Measurements from ENCODE around the gene RASA3. TPM values are rescaled to one million over a fixed set of nuclear protein-coding genes. Genes with fewer than 3 reads are reported as not detected.

Gene RASA3
- total RNA-seq, 1 donor from 2014 or later: 41.1 TPM

DNA sequence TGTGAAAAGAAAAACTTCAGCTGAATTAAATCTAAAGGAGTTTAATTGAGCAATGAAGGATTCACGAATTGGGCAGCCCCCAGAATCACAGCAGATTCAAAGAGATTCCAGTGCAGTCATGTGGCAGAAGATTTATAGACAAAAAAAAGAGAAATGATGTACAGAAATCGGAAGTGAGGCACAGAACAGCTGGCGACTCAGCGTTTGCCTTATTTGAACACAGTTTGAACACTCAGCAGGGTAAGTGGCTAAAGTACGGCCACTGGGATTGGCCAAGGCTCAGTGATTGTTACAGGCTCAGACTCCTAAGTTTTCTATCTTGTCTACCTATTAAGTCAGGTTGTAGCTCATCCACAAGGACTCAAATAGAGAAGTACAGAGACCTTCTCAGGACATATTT is 35.0 kb upstream of the RASA3 start:
- Histone ChIP-seq H3K36me3 (ENCODE audit: insufficient read depth, low read length) (no peaks in the 10 kb centered on the region), H3K4me2 (ENCODE audit: low read length) (no peak overlapping the region), H3K9ac (ENCODE audit: low read length) (no peak overlapping the region), H3K27me3 (ENCODE audit: insufficient read depth, low read length) (peaks cover 5% of the 10 kb centered on the region), H3K27ac (ENCODE audit: low read depth, low read length) (no peak overlapping the region), H3K4me3 (ENCODE audit: insufficient read depth, low read depth, low read length) (no peak overlapping the region), H4K20me1 (ENCODE audit: insufficient read depth, low read length) (no peaks in the 10 kb centered on the region), H3K9me3 (ENCODE audit: insufficient read depth, low read depth, low read length) (no peaks in the 10 kb centered on the region), H3K4me1 (ENCODE audit: insufficient read depth, low read length) (peaks cover 7% of the 10 kb centered on the region), H2AFZ (ENCODE audit: low read depth, low read length) (no peak overlapping the region), H3K79me2 (ENCODE audit: insufficient read depth, low read length) (no peaks in the 10 kb centered on the region)
- H3K27me3 Mint-ChIP-seq (ENCODE audit: low read depth, unreplicated experiment): peaks cover 34% of the 10 kb centered on the region
- H3K36me3 Mint-ChIP-seq (ENCODE audit: low read depth, unreplicated experiment): peaks cover 2% of the 10 kb centered on the region
- FAIRE-seq (no peak), DNase-seq (ENCODE audit: low read depth) (peak; percentile 39)
- no peak overlapping the region for H3K4me3 Mint-ChIP-seq (ENCODE audit: unreplicated experiment)
- H3K4me1 Mint-ChIP-seq (ENCODE audit: low read depth, unreplicated experiment): no peaks in the 10 kb centered on the region
- TF ChIP-seq EZH2 (IDR thresholded peaks at IDR 0.05; ENCODE audit: insufficient read depth, low read length): no peak
- TF ChIP-seq, protein P1, sequence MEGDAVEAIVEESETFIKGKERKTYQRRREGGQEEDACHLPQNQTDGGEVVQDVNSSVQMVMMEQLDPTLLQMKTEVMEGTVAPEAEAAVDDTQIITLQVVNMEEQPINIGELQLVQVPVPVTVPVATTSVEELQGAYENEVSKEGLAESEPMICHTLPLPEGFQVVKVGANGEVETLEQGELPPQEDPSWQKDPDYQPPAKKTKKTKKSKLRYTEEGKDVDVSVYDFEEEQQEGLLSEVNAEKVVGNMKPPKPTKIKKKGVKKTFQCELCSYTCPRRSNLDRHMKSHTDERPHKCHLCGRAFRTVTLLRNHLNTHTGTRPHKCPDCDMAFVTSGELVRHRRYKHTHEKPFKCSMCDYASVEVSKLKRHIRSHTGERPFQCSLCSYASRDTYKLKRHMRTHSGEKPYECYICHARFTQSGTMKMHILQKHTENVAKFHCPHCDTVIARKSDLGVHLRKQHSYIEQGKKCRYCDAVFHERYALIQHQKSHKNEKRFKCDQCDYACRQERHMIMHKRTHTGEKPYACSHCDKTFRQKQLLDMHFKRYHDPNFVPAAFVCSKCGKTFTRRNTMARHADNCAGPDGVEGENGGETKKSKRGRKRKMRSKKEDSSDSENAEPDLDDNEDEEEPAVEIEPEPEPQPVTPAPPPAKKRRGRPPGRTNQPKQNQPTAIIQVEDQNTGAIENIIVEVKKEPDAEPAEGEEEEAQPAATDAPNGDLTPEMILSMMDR (IDR thresholded peaks at IDR 0.05; ENCODE audit: insufficient read depth, low read depth, low read length): no peak
- no peak overlapping the region for H3K27ac Mint-ChIP-seq (ENCODE audit: unreplicated experiment)
- H3K9me3 Mint-ChIP-seq (ENCODE audit: unreplicated experiment): peaks cover 4% of the 10 kb centered on the region

- no peak overlapping the region for H3K9ac ChIP-seq (ENCODE audit: low read length)
- DNase-seq (ENCODE audit: low read depth): no peak
- Mint-ChIP-seq H3K27me3 (ENCODE audit: low read depth, unreplicated experiment) (peaks cover 37% of the 10 kb centered on the region), H3K36me3 (ENCODE audit: low read depth, unreplicated experiment) (peaks cover 2% of the 10 kb centered on the region), H3K4me3 (ENCODE audit: unreplicated experiment) (no peak overlapping the region), H3K4me1 (ENCODE audit: low read depth, unreplicated experiment) (no peaks in the 10 kb centered on the region), H3K27ac (ENCODE audit: unreplicated experiment) (no peak overlapping the region), H3K9me3 (ENCODE audit: unreplicated experiment) (peaks cover 4% of the 10 kb centered on the region)
- H3K4me1 ChIP-seq (ENCODE audit: insufficient read depth, low read length): peaks cover 7% of the 10 kb centered on the region
- H3K36me3 ChIP-seq (ENCODE audit: insufficient read depth, low read length): no peaks in the 10 kb centered on the region
- no peaks in the 10 kb centered on the region for H3K79me2 ChIP-seq (ENCODE audit: insufficient read depth, low read length)
- TF ChIP-seq, protein P1 (IDR thresholded peaks at IDR 0.05; ENCODE audit: insufficient read depth, low read depth, low read length): no peak
- no peak for TF ChIP-seq EZH2 (IDR thresholded peaks at IDR 0.05; ENCODE audit: insufficient read depth, low read length)
- H3K27me3 ChIP-seq (ENCODE audit: insufficient read depth, low read length): peaks cover 5% of the 10 kb centered on the region
- H3K4me3 ChIP-seq (ENCODE audit: insufficient read depth, low read depth, low read length): no peak overlapping the region
- H4K20me1 ChIP-seq (ENCODE audit: insufficient read depth, low read length): no peaks in the 10 kb centered on the region
- H3K27ac ChIP-seq (ENCODE audit: low read depth, low read length): no peak overlapping the region
- peak overlapping the region; percentile 20 for H3K4me2 ChIP-seq (ENCODE audit: low read length)
- no peak for FAIRE-seq
- no peaks in the 10 kb centered on the region for H3K9me3 ChIP-seq (ENCODE audit: insufficient read depth, low read depth, low read length)
- peak overlapping the region; percentile 62 for H2AFZ ChIP-seq (ENCODE audit: low read depth, low read length)
Measured at GRCh38 chr13:114166381-114167131, 34.1 kb upstream of the RASA3 start.

All from astrocyte (in vitro differentiated cells and primary cell).